Trophoblast cell (in vitro differentiated cells and primary cell): ENCODE data around the gene PPARG.

Source experiments
- DNase-seq, 2 donors: peaks; one replicate each; pipeline ENCODE4 v3.0.0-alpha.2; 2016
- H2AFZ ChIP-seq: 2 replicates; pipeline ENCODE4 v1.6.1; 2013; ENCODE audit warnings: low read length, moderate library complexity, mild to moderate bottlenecking; ENCODE audit not compliant: insufficient read depth, poor library complexity
- H2AK5ac ChIP-seq: 2 replicates; pipeline ENCODE4 v1.6.1; 2013; ENCODE audit warnings: mild to moderate bottlenecking, low read length
- H2BK120ac ChIP-seq: 2 replicates; pipeline ENCODE4 v1.6.1; 2013; ENCODE audit warnings: low read length, mild to moderate bottlenecking, moderate library complexity; ENCODE audit not compliant: insufficient read depth, poor library complexity
- H2BK12ac ChIP-seq: 2 replicates; pipeline ENCODE4 v1.6.1; 2013; ENCODE audit warnings: mild to moderate bottlenecking, low read length, moderate library complexity
- H2BK5ac ChIP-seq: 2 replicates; pipeline ENCODE4 v1.6.1; 2013; ENCODE audit warnings: low read length, low read depth, moderate library complexity, mild to moderate bottlenecking; ENCODE audit not compliant: poor library complexity
- H3K14ac ChIP-seq: 2 replicates; pipeline ENCODE4 v1.6.1; 2013; ENCODE audit warnings: mild to moderate bottlenecking, low read length
- H3K18ac ChIP-seq: 2 replicates; pipeline ENCODE4 v1.6.1; 2013; ENCODE audit warnings: mild to moderate bottlenecking, low read length
- H3K23ac ChIP-seq: 2 replicates; pipeline ENCODE4 v1.6.1; 2013; ENCODE audit warnings: low read length
- H3K27ac ChIP-seq: 2 replicates; pipeline ENCODE4 v1.5.1; 2013; ENCODE audit warnings: low read depth, mild to moderate bottlenecking, inconsistent platforms, low read length, moderate library complexity
- H3K27me3 ChIP-seq: 2 replicates; pipeline ENCODE4 v1.6.1; 2013; ENCODE audit warnings: inconsistent platforms, mild to moderate bottlenecking, low read length, moderate library complexity; ENCODE audit not compliant: insufficient read depth
- H3K36me3 ChIP-seq, 2 experiments: 1 replicate in 1 of 2; 2 replicates in 1 of 2; pipeline ENCODE4 v1.6.1; 2013; ENCODE audit warnings: low read length in 2 of 2, mild to moderate bottlenecking in 2 of 2, moderate library complexity in 1 of 2; ENCODE audit not compliant: insufficient read depth in 2 of 2, control insufficient read depth in 1 of 2
- H3K4ac ChIP-seq: 2 replicates; pipeline ENCODE4 v1.6.1; 2013; ENCODE audit warnings: low read depth, mild to moderate bottlenecking, low read length, moderate library complexity
- H3K4me1 ChIP-seq, 2 experiments: 1 replicate in 1 of 2; 2 replicates in 1 of 2; pipeline ENCODE4 v1.6.1; 2013; ENCODE audit warnings: low read length in 2 of 2, mild to moderate bottlenecking in 2 of 2, moderate library complexity in 1 of 2; ENCODE audit not compliant: insufficient read depth in 2 of 2, control insufficient read depth in 1 of 2
- H3K4me2 ChIP-seq: 2 replicates; pipeline ENCODE4 v1.6.1; 2013; ENCODE audit warnings: inconsistent platforms, mild to moderate bottlenecking, low read length, moderate library complexity
- H3K4me3 ChIP-seq: 2 replicates; pipeline ENCODE4 v1.5.1; 2013; ENCODE audit warnings: mild to moderate bottlenecking, low read depth, low read length, inconsistent platforms
- H3K79me1 ChIP-seq: one replicate; pipeline ENCODE4 v1.6.1; 2013; ENCODE audit warnings: low read length
- H3K79me2 ChIP-seq: 2 replicates; pipeline ENCODE4 v1.6.1; 2013; ENCODE audit warnings: low read length, mild to moderate bottlenecking; ENCODE audit not compliant: control insufficient read depth, insufficient read depth, poor library complexity
- H3K9ac ChIP-seq: 2 replicates; pipeline ENCODE4 v1.6.1; 2013; ENCODE audit warnings: mild to moderate bottlenecking, low read length
- H3K9me3 ChIP-seq: 2 replicates; pipeline ENCODE4 v1.6.1; 2013; ENCODE audit warnings: low read depth, mild to moderate bottlenecking, control low read depth, inconsistent platforms, low read length; ENCODE audit not compliant: insufficient read depth
- H4K12ac ChIP-seq: 2 replicates; pipeline ENCODE4 v1.6.1; 2013; ENCODE audit warnings: low read depth, mild to moderate bottlenecking, low read length, moderate library complexity
- H4K8ac ChIP-seq: 2 replicates; pipeline ENCODE4 v1.6.1; 2013; ENCODE audit warnings: low read depth, mild to moderate bottlenecking, low read length, moderate library complexity
- H4K91ac ChIP-seq: one replicate; pipeline ENCODE4 v1.6.1; 2013; ENCODE audit warnings: low read depth, mild to moderate bottlenecking, low read length, moderate library complexity
- WGBS: extraction: QIAGEN DNeasy Blood & Tissue Kit; methylation state at CpG from one replicate; pipeline ENCODE4 v1.1.7; 2013; ENCODE audit warnings: missing lambda C conversion rate; ENCODE audit not compliant: insufficient read length, insufficient coverage; ENCODE audit errors: extremely low coverage; 5-methylcytosine and 5-hydroxymethylcytosine counted together

Gene PPARG

DNA sequence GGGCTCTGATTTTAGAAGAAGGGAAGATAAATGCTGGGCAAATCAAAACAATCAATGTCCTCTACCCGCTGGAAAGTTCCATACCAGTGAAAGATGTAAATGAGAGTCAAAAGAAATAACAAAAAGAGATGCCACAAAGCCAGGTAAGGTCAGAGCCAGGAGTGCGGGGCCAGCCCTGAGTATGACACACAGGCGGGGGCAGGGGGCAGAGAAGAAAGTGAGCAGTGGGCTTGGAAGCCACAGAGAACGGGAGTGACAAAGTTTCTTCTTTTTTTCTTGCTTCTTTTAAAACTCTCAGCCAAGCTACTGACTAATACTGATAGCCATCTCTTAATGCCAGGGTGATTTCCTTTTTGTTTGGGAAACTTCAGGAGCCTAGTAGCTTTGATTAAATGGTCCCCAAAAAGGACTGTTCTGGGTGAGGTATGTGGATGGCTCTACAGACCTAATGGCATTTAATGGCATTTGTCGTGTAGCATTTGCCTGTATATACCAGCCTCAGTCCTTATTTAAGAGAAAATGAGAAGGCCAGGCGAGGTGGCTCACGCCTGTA, 172.3 kb downstream of the PPARG start:
- H3K36me3 ChIP-seq: no peaks in the 10 kb centered on the region
- no CpG with 5 or more reads among the region's 7 CpGs for WGBS
- no peak overlapping the region for H3K18ac ChIP-seq
- H2BK120ac ChIP-seq: no peak overlapping the region
- no peak overlapping the region for H4K91ac ChIP-seq
- H3K9ac ChIP-seq: no peak overlapping the region
- peaks cover 4% of the 10 kb centered on the region for H3K79me1 ChIP-seq
- H4K8ac ChIP-seq: no peak overlapping the region
- H3K4ac ChIP-seq: no peak overlapping the region
- H3K9me3 ChIP-seq: no peaks in the 10 kb centered on the region
- H3K4me3 ChIP-seq: no peak overlapping the region
- H3K4me2 ChIP-seq: no peak overlapping the region
- no peaks in the 10 kb centered on the region for H3K27me3 ChIP-seq
- H4K12ac ChIP-seq: no peak overlapping the region
- no peak overlapping the region for H2AFZ ChIP-seq
- no peak overlapping the region for H2BK5ac ChIP-seq
- no peak overlapping the region for H3K27ac ChIP-seq
- H3K14ac ChIP-seq: no peak overlapping the region
- H2AK5ac ChIP-seq: no peak overlapping the region
- no peak overlapping the region for H3K23ac ChIP-seq
- peaks cover 0 to 10% of the 10 kb centered on the region in 2 experiments for H3K4me1 ChIP-seq
- DNase-seq: peak in 1 of 2 donors; percentile 37
- no peaks in the 10 kb centered on the region for H3K79me2 ChIP-seq
- H2BK12ac ChIP-seq: no peak overlapping the region

DNA sequence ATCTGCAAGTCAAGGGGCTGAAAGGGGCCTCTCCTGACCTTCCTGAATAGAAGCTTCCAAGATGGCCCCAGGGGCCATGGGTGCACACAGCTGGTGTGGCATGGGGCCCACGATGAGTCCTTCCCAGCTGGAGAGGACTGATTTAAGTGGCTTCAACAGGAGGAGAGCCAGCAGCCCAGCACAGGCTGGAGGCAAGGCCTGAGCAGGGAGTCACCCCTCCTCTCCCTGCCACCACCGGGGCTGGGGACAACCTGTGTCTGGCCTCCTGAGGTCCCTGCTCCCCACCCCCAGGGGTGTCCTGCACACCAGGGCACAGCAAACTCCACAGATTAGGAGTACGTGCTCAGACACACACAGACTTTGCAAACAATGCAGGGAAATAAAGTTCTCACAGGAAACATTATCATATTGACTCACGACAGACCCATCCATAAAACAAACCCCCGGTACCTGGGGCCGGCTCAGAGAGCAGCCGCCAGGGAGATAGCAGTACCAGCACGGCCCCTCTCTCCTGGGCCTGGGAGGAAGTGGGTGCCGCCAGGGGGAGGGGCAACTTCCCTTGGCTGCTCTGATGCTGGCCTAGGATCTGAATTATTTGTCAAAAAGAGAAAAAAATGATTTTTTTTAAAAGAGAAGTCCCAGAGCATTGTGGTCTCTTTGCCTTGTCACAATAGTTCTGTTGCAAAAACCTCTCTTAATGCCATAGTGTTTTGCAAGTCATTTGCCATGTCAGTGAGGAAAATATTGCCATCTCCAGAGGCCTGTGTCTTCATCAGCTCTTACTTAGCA, 173.5 kb downstream of the PPARG start:
- no peaks in the 10 kb centered on the region for H3K79me2 ChIP-seq
- no peak overlapping the region for H4K8ac ChIP-seq
- no peak overlapping the region for H3K23ac ChIP-seq
- H3K79me1 ChIP-seq: peaks cover 4% of the 10 kb centered on the region
- no peak overlapping the region for H3K4me3 ChIP-seq
- H2AFZ ChIP-seq: no peak overlapping the region
- no peak overlapping the region for H2BK120ac ChIP-seq
- no CpG with 5 or more reads among the region's 9 CpGs for WGBS
- peaks cover 0 to 11% of the 10 kb centered on the region in 2 experiments for H3K4me1 ChIP-seq
- H2BK12ac ChIP-seq: no peak overlapping the region
- no peak overlapping the region for H2AK5ac ChIP-seq
- H3K4me2 ChIP-seq: no peak overlapping the region
- H3K4ac ChIP-seq: no peak overlapping the region
- H3K36me3 ChIP-seq: no peaks in the 10 kb centered on the region
- no peaks in the 10 kb centered on the region for H3K27me3 ChIP-seq
- no peak overlapping the region for H2BK5ac ChIP-seq
- H3K14ac ChIP-seq: no peak overlapping the region
- no peak overlapping the region for H4K91ac ChIP-seq
- H4K12ac ChIP-seq: no peak overlapping the region
- no peak overlapping the region for H3K18ac ChIP-seq
- peak in 1 of 2 donors; percentile 59 for DNase-seq
- no peak overlapping the region for H3K9ac ChIP-seq
- no peak overlapping the region for H3K27ac ChIP-seq
- H3K9me3 ChIP-seq: no peaks in the 10 kb centered on the region

DNA sequence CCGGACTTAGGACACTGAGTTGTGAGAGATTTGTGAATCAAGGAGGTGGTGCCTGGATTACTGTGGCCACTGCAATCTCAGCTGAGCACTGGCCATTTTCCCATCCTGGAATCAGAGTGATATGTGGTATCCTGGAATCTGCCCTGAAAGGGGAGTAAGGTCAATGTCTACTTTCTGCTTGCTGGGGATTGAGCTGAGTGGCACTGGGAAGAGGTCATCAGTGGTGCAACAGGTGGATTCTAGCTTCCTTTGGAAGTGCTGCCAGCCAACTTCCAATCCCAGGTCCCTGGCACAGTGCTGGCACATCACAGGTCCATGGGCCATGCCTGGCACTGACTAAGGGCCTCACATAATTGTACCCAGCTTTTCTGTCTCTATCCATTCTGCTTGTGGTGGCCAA, 174.8 kb downstream of the PPARG start:
- Histone ChIP-seq H3K9me3 (no peaks in the 10 kb centered on the region), H4K12ac (no peak overlapping the region), H3K14ac (peak overlapping the region; percentile 2), H2BK5ac (no peak overlapping the region), H3K36me3 (no peaks in the 10 kb centered on the region), H3K4ac (no peak overlapping the region), H2AFZ (no peak overlapping the region), H3K23ac (no peak overlapping the region), H3K27ac (no peak overlapping the region), H4K8ac (no peak overlapping the region), H3K27me3 (no peaks in the 10 kb centered on the region), H3K4me3 (peak overlapping the region; percentile 3), H2AK5ac (no peak overlapping the region), H3K79me2 (no peaks in the 10 kb centered on the region), H3K18ac (no peak overlapping the region), H2BK120ac (no peak overlapping the region), H3K79me1 (peaks cover 8% of the 10 kb centered on the region), H3K4me2 (no peak overlapping the region), H4K91ac (no peak overlapping the region), H3K4me1 (peaks cover 0 to 11% of the 10 kb centered on the region in 2 experiments), H2BK12ac (peak overlapping the region; percentile 56), H3K9ac (no peak overlapping the region)
- WGBS: no CpG with 5 or more reads among the region's 1 CpG
- no peak for DNase-seq

DNA sequence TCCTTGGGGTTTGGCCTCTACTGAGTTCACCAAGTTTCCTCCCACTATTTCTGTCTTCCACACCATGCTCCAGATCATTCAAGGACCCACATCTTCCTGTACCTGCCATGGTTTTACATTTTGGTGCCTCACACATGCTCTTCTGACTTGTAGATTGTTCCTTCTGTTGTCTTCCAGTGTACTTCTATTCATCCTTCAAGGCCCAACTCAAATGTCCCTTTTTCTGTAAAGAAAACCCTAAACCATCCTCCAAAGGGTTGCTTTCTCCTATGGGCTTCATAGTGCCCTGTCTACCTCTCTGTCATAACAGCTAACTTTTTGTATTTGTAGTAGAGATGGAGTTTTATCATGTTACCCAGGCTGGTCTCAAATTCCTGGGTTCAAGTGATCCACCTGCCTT, 175.3 kb downstream of the PPARG start:
- no peak overlapping the region for H4K12ac ChIP-seq
- no peaks in the 10 kb centered on the region for H3K36me3 ChIP-seq
- no peak overlapping the region for H3K23ac ChIP-seq
- H2BK12ac ChIP-seq: peak overlapping the region; percentile 14
- DNase-seq: no peak
- peaks cover 8% of the 10 kb centered on the region for H3K79me1 ChIP-seq
- no peak overlapping the region for H3K14ac ChIP-seq
- H3K27me3 ChIP-seq: no peaks in the 10 kb centered on the region
- H3K79me2 ChIP-seq: no peaks in the 10 kb centered on the region
- H3K4me1 ChIP-seq: peaks cover 0 to 11% of the 10 kb centered on the region in 2 experiments
- H3K9ac ChIP-seq: no peak overlapping the region
- H3K4me3 ChIP-seq: no peak overlapping the region
- H3K27ac ChIP-seq: no peak overlapping the region
- no peak overlapping the region for H2BK5ac ChIP-seq
- peak overlapping the region; percentile 49 for H2BK120ac ChIP-seq
- no peak overlapping the region for H3K18ac ChIP-seq
- H3K4ac ChIP-seq: no peak overlapping the region
- no peak overlapping the region for H2AFZ ChIP-seq
- peak overlapping the region; percentile 16 for H4K91ac ChIP-seq
- H3K4me2 ChIP-seq: no peak overlapping the region
- H3K9me3 ChIP-seq: no peaks in the 10 kb centered on the region
- no peak overlapping the region for H2AK5ac ChIP-seq
- H4K8ac ChIP-seq: no peak overlapping the region
